Stimulated activated CD4-positive, alpha-beta T cell treated with anti-CD3 and anti-CD28 coated beads, Interleukin-1b, Interleukin-23, amount 100 ng/mL, for 48 hours (primary cell): Measurements from ENCODE around the gene SAG.

Experiments used
- DNase-seq: peaks from one replicate; pipeline ENCODE4 v3.0.0-alpha.2; 2020

Gene SAG

GRCh38 chr2:233384811-233385488, 77.3 kb downstream of the SAG start:
- DNase-seq, result no peak

DNA sequence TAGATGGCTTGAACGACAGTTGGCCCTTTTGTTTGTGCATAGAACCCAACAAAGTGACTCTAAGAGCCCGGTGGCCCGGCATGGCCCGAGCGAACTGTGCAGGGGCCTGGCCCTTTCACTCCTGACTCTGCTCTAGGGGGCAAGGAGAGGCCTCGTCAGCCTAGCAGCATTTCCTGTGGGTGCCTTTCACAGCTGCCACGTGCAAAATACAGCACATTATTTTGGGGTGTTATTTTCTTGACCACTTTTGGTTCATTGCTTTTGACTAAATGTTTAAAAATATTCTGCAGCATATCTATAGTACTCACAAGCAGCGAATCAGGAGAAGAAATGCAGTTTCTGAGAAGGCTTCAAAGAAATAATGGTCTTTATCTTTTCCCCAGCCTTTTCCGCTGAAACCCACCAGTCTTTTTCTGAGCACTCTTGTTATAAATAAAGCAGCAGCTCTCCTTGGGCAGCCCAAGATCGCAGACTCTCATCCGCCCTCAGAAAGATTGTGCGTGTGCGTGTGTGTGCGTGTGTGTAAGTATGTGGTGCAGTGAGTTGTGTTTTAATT, 78.0 kb downstream of the SAG start:
- DNase-seq, result no peak

- DNase-seq, result peak; percentile 42
These were observed 78.9 kb downstream of the SAG start for GRCh38 chr2:233386382-233387041.

DNA sequence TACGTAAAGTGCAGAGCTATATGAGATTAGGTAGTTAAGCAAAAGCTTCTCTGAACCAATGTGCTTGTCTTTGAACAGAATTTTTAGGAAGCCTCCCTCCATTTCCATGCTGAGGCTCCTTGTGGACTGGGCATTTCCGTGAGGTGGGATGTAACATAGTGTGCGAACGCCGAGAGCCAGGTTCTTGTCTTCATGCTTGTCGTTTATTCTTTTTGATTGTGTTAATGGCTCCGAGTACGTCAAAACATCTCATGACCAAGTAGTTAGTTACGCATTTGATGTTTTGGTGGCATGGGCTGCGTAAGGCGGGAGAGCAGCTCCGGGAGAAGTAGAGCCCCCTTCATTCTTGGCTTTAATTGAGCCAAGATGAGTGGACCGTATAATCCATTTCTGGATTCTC, 79.6 kb downstream of the SAG start:
- no peak for DNase-seq

- DNase-seq, result no peak
These were observed 80.3 kb downstream of the SAG start for GRCh38 chr2:233387667-233388528.

DNA sequence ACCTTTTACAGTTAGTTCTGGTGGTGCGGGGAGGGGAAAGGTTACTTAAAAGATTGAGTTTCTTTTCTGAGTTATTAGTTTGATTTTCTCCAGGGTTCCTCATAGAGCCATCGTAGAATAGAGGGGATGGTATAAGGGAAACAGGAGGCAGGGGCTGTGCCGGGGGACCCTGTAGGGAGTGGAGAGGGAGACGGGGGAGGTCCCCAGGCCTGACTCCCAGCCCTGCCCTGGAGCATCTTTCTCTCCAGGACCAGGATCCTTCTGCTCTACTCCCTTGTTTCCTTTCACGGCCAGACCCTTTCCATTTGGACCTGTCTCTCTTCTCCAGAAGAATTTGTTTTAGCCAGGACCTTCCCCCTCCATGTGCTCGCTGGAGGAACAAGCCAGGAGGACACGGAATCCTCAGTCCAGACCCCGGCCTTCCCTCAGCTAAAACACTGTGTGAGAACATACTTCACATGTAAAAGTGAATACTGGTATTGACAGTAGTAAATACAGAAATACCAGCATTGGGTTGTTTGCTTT, 82.0 kb downstream of the SAG start:
- DNase-seq, result no peak

DNA sequence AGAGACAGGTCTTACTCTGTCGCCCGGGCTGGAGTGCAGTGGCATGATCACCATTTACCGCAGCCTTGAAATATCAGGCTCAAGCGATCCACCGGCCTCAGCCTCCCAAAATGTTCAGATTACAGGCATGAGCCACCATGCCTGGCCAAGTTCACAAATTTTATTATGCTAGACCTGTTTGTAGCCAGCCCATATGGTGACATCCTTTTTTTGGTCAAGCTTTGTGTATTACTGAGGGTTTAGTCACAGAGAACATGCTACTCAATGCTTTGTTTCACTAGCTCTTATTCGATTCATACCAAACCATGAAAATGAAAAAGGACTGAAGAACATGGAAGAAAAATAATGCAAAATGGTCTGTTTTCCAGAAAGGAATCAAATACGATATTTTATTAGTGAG, 88.1 kb downstream of the SAG start:
- no peak for DNase-seq
